ENCODE data around the gene CDK11B. TPM values are rescaled to one million over a fixed set of nuclear protein-coding genes. Genes with fewer than 3 reads are reported as not detected.

The CDK11B gene
- polyA plus RNA-seq, 1 experiment = 6.3 TPM

GRCh38 chr1:1684031-1684681 is 25.4 kb upstream of the CDK11B start:
- CTCF ChIA-PET = no interaction called here

GRCh38 chr1:1683104-1683905 is 24.5 kb upstream of the CDK11B start:
- DNase-seq (ENCODE audit: low read depth) = no peak
- TF ChIP-seq CTCF (IDR thresholded peaks at IDR 0.05; ENCODE audit: insufficient read depth, low read depth, low read length) = no peak
- CTCF ChIA-PET = no interaction called here

More at GRCh38 chr1:1684031-1684681, 25.4 kb upstream of the CDK11B start:
- DNase-seq (ENCODE audit: low read depth) = no peak
- no peak overlapping the region for H3K4me3 ChIP-seq (ENCODE audit: low read depth, low read length)
- POLR2A ChIA-PET = no interaction called here
- no peaks in the 10 kb centered on the region for H3K27me3 ChIP-seq (ENCODE audit: control insufficient read depth, insufficient read depth, low read length)
- peaks cover 9% of the 10 kb centered on the region for H3K36me3 ChIP-seq (ENCODE audit: control insufficient read depth, insufficient read depth, low read length)
- TF ChIP-seq CTCF (IDR thresholded peaks at IDR 0.05; ENCODE audit: insufficient read depth, low read depth, low read length) = no peak

GRCh38 chr1:1680912-1681273 is 22.1 kb upstream of the CDK11B start:
- ChIA-PET POLR2A (no interaction called here), CTCF (interaction anchor here (1.6 kb wide), 1 partner anchor 10 kb away, joined by 3 read pairs; no protein-coding TSS in a partner anchor)
- H3K27me3 ChIP-seq (ENCODE audit: control insufficient read depth, insufficient read depth, low read length) = no peaks in the 10 kb centered on the region
- H3K36me3 ChIP-seq (ENCODE audit: control insufficient read depth, insufficient read depth, low read length) = peaks cover 9% of the 10 kb centered on the region
- TF ChIP-seq CTCF (IDR thresholded peaks at IDR 0.05; ENCODE audit: insufficient read depth, low read depth, low read length) = no peak
- DNase-seq (ENCODE audit: low read depth) = no peak
- H3K4me3 ChIP-seq (ENCODE audit: low read depth, low read length) = no peak overlapping the region

More at GRCh38 chr1:1683104-1683905, 24.5 kb upstream of the CDK11B start:
- H3K36me3 ChIP-seq (ENCODE audit: control insufficient read depth, insufficient read depth, low read length) = peaks cover 10% of the 10 kb centered on the region
- POLR2A ChIA-PET = no interaction called here
- H3K4me3 ChIP-seq (ENCODE audit: low read depth, low read length) = no peak overlapping the region
- no peaks in the 10 kb centered on the region for H3K27me3 ChIP-seq (ENCODE audit: control insufficient read depth, insufficient read depth, low read length)

GRCh38 chr1:1680031-1680911 is 21.5 kb upstream of the CDK11B start:
- Histone ChIP-seq H3K4me3 (ENCODE audit: low read depth, low read length) (no peak overlapping the region), H3K27me3 (ENCODE audit: control insufficient read depth, insufficient read depth, low read length) (no peaks in the 10 kb centered on the region), H3K36me3 (ENCODE audit: control insufficient read depth, insufficient read depth, low read length) (peaks cover 6% of the 10 kb centered on the region)
- TF ChIP-seq CTCF (IDR thresholded peaks at IDR 0.05; ENCODE audit: insufficient read depth, low read depth, low read length) = no peak
- POLR2A ChIA-PET = no interaction called here
- CTCF ChIA-PET = interaction anchor here (0.7 to 1.6 kb wide), 2 partner anchors 10 to 11 kb away, joined by 3 read pairs; no protein-coding TSS in a partner anchor
- DNase-seq (ENCODE audit: low read depth) = no peak

All from BJ (cell line).